Loucy (cell line): ENCODE measurements around the gene PARVG.

Source experiments
- H2AFZ ChIP-seq: fragments of 200-600 bp; sonication (generic); 2 replicates; pipeline ENCODE4 v1.6.0; 2016; ENCODE audit warnings: antibody characterized with exemption, mild to moderate bottlenecking, low read length, moderate library complexity
- H3F3A ChIP-seq: fragments of 200-600 bp; 2 replicates; pipeline ENCODE4 v1.6.0; 2016; ENCODE audit warnings: antibody characterized with exemption, low read depth, mild to moderate bottlenecking
- H3K27me3 ChIP-seq: fragments of 200-600 bp; sonication (generic); 2 replicates; pipeline ENCODE4 v1.6.1; 2014; ENCODE audit warnings: low read length, mild to moderate bottlenecking; ENCODE audit not compliant: insufficient read depth, poor library complexity, severe bottlenecking
- H3K36me3 ChIP-seq: fragments of 200-600 bp; sonication (generic); 2 replicates; pipeline ENCODE4 v1.6.1; 2016; ENCODE audit warnings: low read length; ENCODE audit not compliant: insufficient read depth
- H3K4me1 ChIP-seq: fragments of 200-600 bp; sonication (generic); 2 replicates; pipeline ENCODE4 v1.5.1; 2014; ENCODE audit warnings: low read length, mild to moderate bottlenecking; ENCODE audit not compliant: insufficient read depth, poor library complexity, severe bottlenecking
- H3K4me2 ChIP-seq: fragments of 200-600 bp; sonication (generic); 2 replicates; pipeline ENCODE4 v1.6.0; 2014; ENCODE audit warnings: antibody characterized with exemption, low read length, low read depth, mild to moderate bottlenecking; ENCODE audit not compliant: poor library complexity, severe bottlenecking
- H3K4me3 ChIP-seq: fragments of 200-600 bp; sonication (generic); 2 replicates; pipeline ENCODE4 v1.5.1; 2014; ENCODE audit warnings: low read length, mild to moderate bottlenecking, mixed read lengths; ENCODE audit not compliant: poor library complexity, severe bottlenecking
- H3K79me2 ChIP-seq: fragments of 200-600 bp; sonication (generic); 2 replicates; pipeline ENCODE4 v1.6.1; 2014; ENCODE audit warnings: low read length; ENCODE audit not compliant: insufficient read depth
- H3K9ac ChIP-seq: fragments of 200-600 bp; sonication (generic); 2 replicates; pipeline ENCODE4 v1.6.0; 2014; ENCODE audit warnings: mild to moderate bottlenecking, low read depth, low read length, moderate library complexity; ENCODE audit not compliant: poor library complexity, severe bottlenecking
- H3K9me2 ChIP-seq: fragments of 200-600 bp; sonication (generic); replicated peaks from 2 replicates; pipeline ENCODE4 v1.6.1; 2016; ENCODE audit warnings: low read depth, low read length, mixed read lengths
- H3K9me3 ChIP-seq: fragments of 200-600 bp; sonication (generic); 2 replicates; pipeline ENCODE4 v1.6.1; 2014; ENCODE audit warnings: mild to moderate bottlenecking, antibody characterized with exemption, low read length, low read depth; ENCODE audit not compliant: insufficient read depth
- H4K20me1 ChIP-seq: fragments of 200-600 bp; sonication (generic); 2 replicates; pipeline ENCODE4 v1.6.0; 2014; ENCODE audit warnings: antibody characterized with exemption, low read length, mild to moderate bottlenecking; ENCODE audit not compliant: insufficient read depth, poor library complexity, severe bottlenecking
- CTCF ChIP-seq: fragments of 200-600 bp; sonication (generic); conservative IDR thresholded peaks from 2 replicates; pipeline ENCODE4 v1.5.1; 2014; ENCODE audit warnings: mild to moderate bottlenecking, antibody characterized with exemption, low read length
- EZH2phosphoT487 ChIP-seq: fragments of 200-600 bp; IDR thresholded peaks from 2 replicates; pipeline ENCODE4 v1.6.1; 2018; ENCODE audit warnings: antibody characterized with exemption, mild to moderate bottlenecking, moderate library complexity, borderline replicate concordance

Gene PARVG

DNA sequence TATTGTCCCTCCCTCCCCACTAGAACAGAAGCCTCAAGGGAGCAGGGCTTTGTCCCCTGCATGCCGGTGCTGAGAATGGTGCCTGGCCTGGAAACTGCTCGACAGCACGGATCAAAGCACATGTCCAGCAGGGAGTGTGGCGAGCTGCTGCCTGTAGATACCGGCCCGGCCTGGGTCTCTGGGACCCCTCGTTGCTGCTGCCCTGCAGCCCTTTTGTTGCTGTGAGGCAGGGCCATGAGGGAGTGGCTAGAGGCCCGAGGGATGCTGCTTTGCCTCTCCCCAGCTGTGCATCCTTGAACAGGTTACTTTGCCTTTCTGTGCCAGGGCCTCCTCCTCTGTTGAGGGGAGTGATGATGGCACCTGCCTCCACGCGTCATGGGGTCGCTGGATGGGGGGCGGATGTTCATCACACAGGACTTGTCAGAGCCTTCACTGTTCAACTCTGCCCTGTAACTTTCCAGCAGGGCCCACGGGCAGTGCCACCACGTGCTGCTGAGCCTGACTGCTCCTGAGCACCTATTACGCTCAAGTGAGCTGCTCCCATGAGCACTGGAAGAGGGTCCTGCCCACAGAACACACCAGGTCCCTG is 15.3 kb upstream of the PARVG start:
- Histone ChIP-seq H3K4me2 (no peak overlapping the region), H3K9ac (no peak overlapping the region), H3K4me1 (peaks cover 6% of the 10 kb centered on the region), H3K9me2 (no peaks in the 10 kb centered on the region), H3K36me3 (no peaks in the 10 kb centered on the region), H3F3A (no peaks in the 10 kb centered on the region), H3K9me3 (no peaks in the 10 kb centered on the region), H3K79me2 (no peaks in the 10 kb centered on the region), H3K4me3 (no peak overlapping the region), H2AFZ (no peak overlapping the region), H4K20me1 (no peaks in the 10 kb centered on the region), H3K27me3 (no peaks in the 10 kb centered on the region)
- TF ChIP-seq CTCF (no peak), EZH2phosphoT487 (no peak)

DNA sequence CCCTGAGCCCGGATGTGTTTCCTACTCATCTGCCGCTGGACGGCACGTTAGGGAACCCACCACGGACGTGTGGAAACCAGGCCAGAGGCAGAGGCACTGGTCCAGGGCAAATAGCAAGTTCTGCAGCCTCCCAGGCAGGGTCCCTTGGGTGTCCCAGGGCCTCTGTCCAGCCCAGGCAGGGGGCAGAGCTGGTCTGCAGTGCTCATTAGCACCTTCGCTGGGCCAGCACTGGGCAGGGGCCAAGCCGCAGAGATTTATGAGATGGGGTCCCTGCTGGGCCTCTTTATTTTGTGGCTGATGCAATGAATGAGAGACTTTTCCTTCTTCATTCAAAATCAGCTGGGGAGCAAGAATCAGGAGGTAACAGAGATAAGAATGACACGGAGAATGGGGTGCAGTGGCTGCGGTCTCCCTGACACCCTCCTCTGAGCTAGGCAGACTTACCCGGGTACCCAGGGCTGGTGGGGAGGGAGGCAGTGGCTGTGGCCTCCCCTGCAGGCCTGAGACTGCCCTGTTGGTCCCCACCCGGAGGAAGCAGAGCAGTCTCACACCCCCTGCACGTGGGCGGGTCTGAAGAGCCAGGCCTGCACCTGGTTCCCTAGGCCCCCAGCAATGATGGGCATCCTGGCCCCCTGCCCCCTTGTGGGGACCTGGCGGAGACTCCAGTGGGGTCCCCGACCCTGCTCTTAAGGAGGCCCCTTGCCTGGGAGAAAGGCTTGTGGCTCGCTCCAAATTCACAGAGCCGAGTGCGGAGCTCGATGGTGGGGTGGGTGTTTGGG is 14.0 kb upstream of the PARVG start:
- H2AFZ ChIP-seq, result no peak overlapping the region
- no peaks in the 10 kb centered on the region for H4K20me1 ChIP-seq
- H3K9ac ChIP-seq, result no peak overlapping the region
- TF ChIP-seq EZH2phosphoT487, result no peak
- no peak for TF ChIP-seq CTCF
- H3K9me3 ChIP-seq, result no peaks in the 10 kb centered on the region
- no peaks in the 10 kb centered on the region for H3K9me2 ChIP-seq
- no peaks in the 10 kb centered on the region for H3K27me3 ChIP-seq
- no peak overlapping the region for H3K4me2 ChIP-seq
- no peaks in the 10 kb centered on the region for H3K79me2 ChIP-seq
- no peak overlapping the region for H3K4me3 ChIP-seq
- no peaks in the 10 kb centered on the region for H3K36me3 ChIP-seq
- H3F3A ChIP-seq, result no peaks in the 10 kb centered on the region
- no peaks in the 10 kb centered on the region for H3K4me1 ChIP-seq

GRCh38 chr22:44167501-44167900 is 13.2 kb upstream of the PARVG start:
- no peaks in the 10 kb centered on the region for H3K4me1 ChIP-seq
- H3K36me3 ChIP-seq, result no peaks in the 10 kb centered on the region
- H3K4me2 ChIP-seq, result no peak overlapping the region
- no peaks in the 10 kb centered on the region for H3K79me2 ChIP-seq
- H4K20me1 ChIP-seq, result no peaks in the 10 kb centered on the region
- no peaks in the 10 kb centered on the region for H3F3A ChIP-seq
- no peak overlapping the region for H2AFZ ChIP-seq
- TF ChIP-seq CTCF (no peak), EZH2phosphoT487 (no peak)
- no peaks in the 10 kb centered on the region for H3K9me3 ChIP-seq
- H3K4me3 ChIP-seq, result no peak overlapping the region
- H3K27me3 ChIP-seq, result no peaks in the 10 kb centered on the region
- no peaks in the 10 kb centered on the region for H3K9me2 ChIP-seq
- H3K9ac ChIP-seq, result no peak overlapping the region
